ENCODE data around the gene HNRNPF.

Gene HNRNPF

DNA sequence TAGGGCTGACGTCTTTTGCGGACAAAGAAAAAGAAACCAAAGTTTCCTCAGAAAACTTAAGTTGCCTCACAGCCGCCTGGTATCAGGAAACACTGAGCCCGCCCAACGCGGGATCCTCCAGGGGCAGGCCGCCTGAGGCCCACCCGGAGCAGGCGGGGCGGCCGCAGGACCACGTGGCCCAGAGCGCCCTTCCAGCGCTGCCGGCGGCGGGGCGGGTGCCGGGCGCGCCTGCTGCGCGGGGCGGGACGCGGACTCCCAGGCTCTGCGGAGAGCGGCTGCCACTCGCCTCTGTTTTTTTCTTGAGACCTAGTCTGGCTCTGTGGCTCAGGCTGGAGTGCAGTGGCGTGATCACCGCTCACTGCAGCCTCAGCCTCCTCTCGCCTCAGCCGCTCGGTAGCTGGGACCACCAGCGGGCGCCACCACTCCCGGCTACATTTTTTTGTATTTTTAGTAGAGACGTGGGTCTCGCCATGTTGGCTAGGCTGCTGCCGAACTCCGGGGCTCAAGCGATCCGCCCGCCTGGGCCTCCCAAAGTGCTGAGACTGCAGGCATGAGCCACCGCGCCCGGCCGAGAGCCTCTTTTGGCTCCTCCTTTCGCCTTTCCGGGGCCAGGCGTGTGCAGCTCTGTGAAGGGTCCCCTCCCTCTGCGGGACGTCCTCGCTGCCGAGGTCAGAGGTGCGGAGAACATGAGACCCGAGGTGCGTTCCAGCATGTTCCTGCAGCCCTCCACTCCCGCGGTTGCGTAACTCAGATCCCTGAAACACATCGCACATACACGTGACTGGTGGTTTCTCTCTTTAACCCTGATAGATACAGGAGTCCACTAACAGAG is 11.6 kb upstream of the HNRNPF start:
- peak; percentile 74 for DNase-seq

DNA sequence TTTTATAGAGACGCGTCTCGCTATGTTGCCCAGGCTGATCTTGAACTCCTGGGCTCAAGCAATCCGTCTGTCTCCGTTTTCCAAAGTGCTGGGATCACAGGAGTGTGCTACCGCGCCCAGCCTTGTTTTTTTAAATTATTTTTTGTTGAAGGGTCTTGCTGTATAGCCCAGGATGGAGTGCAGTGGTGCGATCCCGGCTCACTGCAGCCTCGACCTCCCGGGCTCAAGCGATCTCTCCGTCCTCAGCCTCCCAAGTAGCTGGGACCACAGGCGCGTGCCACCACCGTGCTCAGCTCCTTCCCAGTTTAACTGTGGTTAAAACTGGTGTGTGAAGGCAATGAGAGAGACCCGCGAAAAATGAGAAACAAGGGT is 11.0 kb upstream of the HNRNPF start:
- no peak for DNase-seq

DNA sequence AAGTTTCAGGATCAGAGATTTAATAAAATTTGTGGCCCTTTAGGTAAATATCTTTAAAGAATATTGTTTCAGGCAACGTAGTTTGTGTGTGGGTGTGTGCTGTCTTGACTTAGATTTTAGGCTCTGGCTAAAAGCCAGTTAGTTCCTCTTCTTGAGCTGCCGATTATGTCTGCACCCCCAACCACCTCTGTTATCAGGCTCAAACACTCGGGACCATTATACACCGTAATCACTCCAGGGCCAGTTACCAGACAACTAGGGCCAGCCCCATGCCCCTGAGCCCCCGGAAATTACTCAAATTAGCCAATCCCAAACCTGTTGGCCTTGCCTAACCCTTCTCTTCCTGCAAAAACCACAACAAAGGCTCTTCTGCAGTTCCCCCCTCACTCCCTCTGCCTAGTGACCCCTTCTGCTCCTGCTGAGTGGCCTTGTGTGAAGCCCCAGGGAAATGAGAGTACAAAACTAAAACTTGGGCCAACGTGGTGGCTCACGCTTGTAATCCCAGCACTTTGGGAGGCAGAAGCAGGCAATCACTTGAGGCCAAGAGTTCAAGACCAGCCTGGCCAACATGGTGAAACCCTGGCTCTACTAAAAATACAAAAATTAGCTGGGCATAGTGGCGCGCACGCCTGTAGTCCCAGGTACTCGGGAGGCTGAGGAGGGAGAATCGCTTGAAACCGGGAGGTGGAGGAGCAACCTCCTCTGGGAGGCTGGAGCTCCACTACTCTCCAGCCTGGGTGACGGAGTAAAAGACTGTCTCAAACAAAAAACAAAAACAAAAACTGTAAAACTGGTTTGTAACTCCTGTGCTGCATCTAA is 9.2 kb upstream of the HNRNPF start:
- DNase-seq = no peak

DNA sequence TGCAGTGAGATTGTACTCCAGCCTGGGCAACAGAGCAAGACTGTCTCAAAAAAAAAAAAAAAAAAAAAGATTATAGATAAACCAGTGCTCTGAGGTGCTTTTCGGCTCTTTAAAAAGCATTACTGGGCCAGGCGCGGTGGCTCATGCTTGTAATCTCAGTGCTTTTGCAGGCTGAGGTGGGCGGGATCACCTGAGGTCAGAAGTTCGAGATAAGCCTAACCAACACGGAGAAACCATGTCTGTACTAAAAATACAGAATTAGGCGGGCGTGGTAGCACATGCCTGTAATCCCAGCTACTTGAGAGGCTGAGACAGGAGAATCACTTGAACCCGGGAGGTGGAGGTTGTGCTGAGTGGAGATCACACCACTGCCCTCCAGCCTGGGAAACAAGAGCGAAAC is 6.6 kb upstream of the HNRNPF start:
- no peak for DNase-seq

DNA sequence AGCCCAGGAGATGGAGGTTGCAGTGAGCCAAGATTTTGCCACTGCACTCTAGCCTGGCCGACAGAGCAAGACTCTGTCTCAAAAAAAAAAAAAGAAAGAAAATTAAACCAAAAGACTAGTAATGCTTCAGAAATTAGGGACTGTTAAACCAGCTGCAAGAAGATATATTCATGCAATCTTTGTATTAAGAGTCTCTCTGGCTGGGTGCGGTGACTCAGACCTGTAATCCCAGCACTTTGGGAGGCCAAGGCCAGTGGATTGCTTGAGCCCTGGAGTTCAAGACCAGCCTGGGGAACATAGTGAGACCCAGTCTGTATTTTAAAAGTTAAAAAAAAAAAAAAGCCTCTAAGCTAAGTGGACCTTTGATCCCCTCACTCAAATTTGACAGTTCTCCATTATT is 2.5 kb upstream of the HNRNPF start:
- no peak for DNase-seq

DNA sequence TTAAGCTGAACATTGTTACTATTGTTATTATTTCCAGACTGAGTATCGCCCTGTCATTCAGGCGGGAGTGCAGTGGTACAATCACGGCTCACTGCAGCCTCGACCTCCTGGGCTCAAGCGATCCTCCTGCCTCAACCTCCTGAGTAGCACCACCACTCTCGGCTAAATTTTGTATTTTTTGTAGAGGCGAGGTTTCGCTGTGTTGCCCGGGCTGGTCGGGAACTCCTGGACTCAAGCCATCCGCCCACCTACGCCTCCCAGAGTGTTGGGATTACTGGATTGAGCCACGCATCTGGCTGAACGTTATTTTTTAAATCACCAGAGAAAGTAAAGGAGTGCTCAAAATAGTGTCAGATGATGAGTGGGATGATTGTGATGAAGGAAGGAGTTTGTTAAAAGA is 1.4 kb upstream of the HNRNPF start:
- DNase-seq = peak; percentile 17

DNA sequence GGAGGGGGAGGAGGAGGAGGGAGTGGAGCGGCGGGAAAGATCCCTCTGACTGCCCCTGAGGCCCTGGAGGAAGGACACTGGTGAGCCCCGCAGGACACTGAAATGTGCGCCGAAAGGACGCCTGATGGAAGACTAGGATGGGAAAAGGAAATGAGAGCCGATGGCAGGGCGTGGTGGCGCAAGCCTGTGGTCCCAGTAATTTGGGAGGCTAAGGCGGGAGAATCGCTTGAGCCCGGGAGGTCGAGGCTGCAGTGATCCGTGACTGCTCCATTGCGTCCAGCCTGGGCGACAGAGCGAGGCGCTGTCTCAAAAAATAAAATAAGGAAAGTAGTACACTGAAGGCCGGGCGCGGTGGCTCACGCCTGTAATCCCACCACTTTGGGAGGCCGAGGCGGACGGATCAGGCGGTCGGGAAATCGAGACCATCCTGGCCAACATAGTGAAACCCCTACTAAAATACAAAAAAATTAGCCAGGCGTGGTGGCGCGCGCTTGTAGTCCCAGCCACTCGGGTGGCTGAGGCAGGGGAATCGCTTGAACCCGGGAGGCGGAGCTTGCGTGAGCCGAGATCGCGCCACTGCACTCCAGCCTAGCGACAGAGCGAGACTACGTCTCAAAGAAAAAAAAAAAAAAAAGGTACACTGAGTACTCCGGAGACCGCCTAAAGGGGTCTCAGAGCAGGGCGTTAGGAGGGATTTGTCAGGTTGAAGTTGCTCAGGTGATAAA is 561 bp upstream of the HNRNPF start:
- DNase-seq = peak; percentile 70

DNA sequence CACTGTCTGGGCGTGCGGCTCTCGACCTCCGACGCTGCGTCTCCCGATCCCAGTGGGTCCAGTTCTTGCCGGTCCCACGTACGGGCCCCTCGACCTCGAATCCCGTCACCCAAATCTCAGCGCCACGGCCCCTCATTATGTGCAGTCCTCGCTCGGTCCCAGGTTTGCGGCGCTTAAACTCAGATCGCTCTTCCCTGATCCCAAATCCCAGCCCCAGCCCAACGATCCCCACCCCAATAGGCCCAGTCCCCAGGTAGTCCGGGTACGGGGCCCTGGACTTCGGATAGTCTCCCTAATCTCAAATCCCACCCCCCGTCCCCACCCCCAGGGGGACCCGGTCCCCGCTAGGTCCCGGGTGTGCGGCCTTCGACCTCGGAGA is 666 bp downstream of the HNRNPF start:
- DNase-seq = no peak

DNA sequence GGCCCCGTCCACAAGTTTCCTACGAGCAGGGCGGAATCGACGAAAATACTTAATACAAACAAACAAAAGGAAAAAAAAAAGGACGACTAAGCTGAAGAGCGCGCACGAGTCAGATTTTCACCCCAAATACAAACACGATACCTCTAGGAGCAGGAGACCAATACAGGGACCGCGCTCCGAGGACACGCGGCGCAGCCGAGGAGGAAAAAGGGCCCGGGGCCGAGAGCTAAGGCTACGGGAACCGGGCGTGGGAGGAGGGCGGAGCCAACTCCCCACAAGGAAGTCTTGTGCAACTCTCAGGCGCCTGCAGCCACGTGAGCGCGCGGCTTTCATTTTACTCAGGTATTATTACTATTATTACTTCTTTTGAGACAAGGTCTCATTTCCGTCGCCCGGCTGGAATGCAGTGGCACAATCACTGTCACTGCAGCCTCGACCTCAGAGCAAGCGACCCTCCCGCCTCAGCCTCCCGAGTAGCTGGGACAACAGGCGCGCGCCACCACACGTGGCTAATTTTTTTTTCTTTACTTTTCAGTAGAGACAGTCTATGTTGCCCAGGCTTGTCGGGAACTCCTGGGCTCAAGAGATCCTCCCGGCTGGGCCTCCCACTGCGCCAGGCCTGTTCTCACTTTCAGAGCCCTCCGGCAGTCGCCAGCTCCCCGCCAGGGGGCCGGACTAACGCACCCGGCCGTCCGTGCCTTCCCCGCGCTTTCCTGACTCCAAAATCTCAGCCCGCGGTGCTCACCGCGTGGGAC is 1.2 kb downstream of the HNRNPF start:
- peak; percentile 87 for DNase-seq

DNA sequence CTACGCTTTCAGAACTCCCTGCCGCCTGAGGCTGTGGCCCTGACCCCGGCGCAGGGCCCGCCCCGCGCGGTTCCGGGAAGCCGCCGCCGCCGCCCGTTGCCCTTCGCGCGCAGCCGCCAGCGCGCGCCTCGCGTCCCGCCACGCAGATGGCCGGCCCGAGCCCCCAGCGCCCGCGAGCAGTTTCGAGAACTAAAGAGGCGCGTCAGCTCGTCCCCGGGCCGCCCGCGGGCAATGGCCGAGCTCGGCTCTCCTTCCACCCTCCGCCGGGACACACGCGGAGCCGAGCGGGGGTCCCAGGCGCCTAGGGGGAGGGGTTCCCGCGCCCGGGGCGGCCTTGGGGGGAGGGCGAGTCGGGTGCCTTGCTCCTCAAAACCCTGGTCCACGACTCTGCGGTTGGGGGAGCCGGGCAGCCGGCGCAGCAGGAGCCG is 1.8 kb downstream of the HNRNPF start:
- DNase-seq = peak; percentile 78

DNA sequence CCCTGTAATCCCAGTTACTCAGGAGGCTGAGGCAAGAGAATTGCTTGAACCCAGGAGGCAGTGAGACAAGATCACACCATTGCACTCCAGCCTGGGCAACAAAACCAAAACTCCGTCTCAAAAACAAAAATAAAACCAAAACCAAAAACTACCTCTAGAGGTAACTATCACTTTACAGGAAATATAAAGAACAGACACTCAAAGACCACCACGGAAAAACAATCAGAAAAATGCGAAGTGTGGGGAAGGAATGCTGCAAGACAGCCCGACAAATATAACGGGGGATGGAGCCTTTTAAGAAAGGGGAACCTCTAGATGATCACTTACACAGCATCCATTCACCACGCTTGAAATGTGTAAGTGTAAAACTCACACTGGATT is 4.3 kb downstream of the HNRNPF start:
- peak; percentile 15 for DNase-seq

DNA sequence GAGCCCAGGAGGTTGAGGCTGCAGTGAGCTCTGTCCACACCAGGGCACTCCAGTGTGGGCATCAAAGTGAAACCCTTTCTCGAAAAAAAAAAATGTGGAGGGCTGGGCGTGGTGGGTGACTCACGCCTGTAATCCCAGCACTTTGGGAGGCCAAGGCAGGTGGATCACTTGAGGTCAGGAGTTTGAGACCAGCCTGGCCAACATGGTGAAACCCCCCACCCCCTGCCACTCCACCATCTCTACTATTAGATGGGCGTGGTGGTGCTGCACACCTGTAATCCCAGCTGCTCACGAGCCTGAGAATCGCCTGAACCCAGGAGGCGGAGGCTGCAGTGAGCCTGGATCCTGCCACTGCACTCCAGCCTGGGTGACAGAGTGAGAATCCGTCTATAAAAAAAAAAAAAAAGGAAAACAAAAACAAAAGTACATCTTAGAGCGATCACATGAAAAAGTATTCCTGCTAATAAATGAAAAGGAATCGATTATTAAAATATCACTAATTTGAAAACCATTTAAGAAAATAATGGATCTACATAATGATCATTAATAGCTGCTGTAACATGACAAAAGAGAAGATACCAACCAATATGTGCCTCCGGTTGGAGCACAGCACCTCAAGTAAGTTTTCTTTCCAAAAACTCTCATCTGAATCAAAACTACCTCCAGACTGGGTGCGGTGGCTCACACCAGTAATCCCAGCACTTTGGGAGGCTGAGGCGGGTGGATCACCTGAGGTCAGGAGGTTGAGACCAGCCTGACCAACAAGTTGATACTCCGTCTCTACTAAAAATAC is 4.9 kb downstream of the HNRNPF start:
- DNase-seq = peak; percentile 29

DNA sequence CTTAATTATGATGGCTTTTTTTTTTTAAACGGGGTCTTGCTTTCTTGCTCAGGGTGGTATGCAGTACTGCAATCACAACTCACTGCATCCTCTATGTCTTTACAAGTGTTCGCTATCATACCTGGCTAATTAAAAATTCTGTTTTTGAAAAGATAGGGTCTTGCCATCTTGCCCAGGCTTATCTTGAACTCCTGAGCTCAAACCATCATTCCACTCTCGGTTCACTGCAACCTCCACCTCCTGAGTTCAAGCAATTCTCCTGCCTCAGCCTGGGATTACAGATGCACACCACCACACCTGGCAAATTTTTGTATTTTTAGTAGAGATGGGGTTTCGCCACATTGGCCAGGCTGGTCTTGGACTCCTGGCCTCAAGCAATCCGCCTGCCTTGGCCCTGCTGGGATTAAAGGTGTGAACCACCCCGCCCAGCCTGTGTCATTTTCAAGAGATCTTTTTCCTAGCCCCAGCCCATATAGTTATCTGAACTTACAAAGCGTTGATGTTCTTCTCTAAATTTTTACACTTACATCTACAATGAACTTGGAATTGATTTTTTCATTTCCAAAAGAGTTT is 6.0 kb downstream of the HNRNPF start:
- peak; percentile 25 for DNase-seq

DNA sequence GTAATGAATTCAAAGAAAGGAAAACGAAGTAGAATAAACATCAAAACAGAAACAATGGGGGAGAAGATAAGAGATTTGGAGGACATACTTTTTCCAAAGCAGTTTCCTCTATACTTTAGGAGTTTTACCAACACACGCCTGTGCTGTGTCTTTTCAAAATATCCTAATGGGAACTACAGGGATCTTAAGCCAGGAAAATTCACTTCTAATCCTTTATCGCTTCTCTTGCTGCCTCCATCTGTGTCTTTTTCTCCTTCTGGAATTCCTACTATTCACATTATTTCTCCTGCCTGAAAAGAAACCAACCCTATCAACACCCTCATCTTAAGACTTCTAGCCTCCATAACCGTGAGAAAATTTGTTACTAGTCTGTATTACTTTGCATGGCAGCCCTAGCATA is 6.8 kb downstream of the HNRNPF start:
- DNase-seq = no peak

DNA sequence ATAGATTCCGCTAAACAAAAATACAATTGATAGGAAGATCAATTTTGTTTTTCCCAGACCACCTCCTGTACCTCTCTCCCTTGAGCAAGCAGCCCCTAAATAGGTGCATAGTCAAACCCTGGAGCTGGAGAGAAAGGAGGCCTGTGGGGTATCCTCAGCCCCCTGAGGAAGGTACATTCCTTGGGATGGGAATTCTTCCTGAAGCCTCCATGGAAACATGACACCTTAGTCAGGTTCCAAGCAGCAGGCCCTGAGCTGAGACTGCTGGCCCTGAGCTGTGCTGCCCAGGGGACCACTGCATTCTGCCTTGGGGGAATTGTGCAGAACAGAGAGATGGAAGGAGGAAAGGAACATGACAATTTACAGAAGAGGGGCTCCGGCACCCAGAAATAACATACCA is 7.4 kb downstream of the HNRNPF start:
- DNase-seq = peak; percentile 6

DNA sequence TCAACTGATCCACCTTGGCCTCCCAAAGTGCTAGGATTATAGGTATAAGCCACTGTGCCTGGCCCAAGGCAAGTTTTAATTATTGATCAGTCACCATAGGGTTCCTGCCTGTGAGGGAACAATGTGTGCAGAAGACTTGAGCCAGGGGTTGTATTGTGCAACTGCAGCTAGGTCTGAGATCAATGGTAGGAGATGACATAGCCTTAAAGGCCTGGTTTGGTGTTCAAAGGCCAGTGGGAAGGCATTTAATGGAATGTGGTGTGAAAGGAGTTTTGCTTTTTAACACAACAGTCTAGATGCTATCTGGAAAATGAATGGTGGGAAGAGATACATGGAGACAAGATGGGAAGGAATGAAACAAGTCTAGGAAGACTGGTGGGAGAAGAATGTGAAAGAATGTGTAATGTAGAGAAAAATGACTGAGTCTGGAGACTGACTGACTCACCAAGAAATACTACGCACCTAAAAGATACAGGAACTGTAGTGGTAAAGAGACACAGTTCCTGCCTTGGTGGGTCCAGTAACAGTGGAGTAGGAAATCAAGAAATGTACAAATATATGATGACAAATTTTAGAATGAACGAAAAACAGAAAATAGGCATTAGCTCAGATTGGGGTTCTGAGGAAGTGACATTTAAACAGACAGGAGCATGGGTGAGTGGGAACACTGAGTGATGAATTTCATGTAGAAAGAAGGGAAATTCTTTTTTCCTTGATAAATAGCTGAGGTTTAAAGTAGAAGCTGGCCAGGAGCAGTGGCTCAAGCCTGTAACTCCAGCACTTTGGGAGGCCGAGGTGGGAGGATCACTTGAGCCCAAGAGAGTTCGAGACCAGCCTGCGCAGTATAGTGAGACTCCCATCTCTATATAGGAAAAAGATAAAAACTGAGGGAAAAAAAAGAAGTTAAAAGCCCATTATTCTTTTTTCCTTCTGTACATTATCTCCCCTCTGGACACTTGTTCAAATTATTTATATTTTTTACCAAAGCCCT is 9.4 kb downstream of the HNRNPF start:
- DNase-seq = peak; percentile 15

DNA sequence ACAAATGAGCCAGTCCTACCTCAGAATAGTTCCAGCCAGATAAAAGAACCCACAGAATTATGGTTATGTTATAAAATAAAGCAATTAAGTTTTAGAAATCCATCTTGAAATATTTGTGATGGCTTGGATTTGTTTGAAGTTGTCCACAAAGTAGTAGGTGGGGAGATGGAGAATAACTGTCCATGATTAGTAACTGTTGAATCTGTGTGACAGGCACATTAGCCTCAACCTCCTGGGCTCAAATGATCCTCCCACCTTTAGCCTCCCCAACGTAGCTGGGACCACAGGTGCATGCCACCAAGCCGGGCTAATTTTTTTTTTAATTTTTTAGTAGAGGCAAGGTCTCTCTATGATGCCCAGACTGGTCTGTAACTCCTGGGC is 10.1 kb downstream of the HNRNPF start:
- DNase-seq = peak; percentile 17

DNA sequence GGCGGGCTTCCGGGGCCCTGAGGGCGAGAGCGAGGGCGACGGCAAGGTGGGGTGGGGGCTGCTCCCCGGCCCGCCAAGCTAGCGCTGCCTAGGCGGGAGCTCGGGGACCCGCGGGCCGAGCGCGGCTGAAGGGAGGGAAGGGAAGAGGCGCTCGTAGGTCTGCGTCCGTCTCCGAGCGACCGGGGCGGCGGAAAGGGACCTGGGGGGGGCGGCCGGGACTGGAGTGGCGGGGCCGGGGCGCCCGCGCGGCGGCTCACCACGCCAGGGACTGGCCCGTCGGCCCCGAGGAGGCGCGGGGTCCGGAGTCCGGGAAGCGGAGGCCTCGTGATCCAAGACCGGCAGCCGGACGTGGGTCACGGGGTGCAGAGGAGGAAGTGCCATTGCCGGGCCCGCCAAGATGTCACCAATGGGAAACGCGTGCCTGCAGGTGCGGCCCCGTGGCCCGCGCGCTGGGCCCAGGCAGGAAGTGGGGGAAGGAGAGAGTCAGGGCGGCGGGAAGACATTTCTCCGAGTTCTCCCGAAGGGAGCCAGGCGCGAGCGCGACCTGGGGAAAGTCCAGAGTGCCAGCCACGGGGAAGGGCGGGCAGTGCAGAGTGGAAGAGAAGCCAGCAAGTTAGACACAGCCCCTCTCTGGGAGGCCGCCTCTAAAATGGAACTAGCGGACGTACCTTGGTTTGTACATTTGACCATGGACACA is 11.9 kb downstream of the HNRNPF start:
- DNase-seq = peak; percentile 84

DNA sequence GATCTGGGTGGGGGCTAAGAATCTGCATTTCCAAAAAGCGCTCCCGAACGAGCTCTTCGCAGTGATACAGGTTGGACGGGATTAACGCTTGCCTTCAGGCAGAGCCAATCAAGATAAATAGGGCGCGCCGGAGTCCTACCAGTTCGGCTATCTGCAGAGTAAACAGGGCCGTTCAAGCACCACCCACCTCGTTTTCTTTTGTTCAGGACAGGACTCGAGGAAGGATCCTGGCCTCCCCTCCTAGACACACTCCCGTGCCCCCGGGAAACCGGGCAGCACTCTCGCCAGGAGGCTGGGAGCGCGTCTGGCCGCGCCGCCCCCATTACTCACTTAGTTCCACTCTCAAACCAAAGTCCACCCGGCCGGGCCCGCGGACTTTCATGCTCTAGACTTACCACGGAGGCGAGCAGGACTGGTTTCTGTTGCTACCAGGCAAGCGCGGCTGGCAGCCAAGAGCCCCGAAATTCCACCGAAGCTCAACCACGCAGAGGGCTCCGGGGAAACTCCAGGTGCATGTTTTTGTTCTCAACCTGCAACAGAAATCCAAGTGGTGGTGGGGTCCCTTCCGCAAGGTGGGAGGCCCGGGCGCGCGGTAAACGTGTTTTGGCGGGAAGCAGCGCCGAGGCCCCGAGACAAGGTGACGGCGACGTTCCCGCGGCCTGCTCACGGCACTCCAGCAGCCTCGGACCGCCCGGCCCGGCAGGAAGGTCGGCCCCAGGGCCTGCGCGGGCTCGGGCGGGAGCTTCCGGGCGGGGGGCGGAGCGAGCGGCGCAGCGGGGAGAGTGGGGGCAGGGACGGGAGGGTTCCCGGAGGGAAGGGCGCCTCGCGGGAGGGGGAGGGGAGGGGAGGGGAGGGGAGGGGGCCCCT is 12.7 kb downstream of the HNRNPF start:
- DNase-seq = peak; percentile 73
